Activated CD8-positive, alpha-beta memory T cell treated with anti-CD3 and anti-CD28 coated beads for 48 hours (primary cell): Measurements from ENCODE around the gene DLG3.
"Not testable (repeated sequence)": the region's sequence is repeated elsewhere in the genome, so short reads cannot be mapped to it uniquely, and the experiment has no call there.

Experiments
- DNase-seq, 3 experiments: peaks; one replicate each; pipeline ENCODE4 v3.0.0-alpha.2; 2020; ENCODE audit warnings: low read depth in 2 of 3, low spot score in 2 of 3

The DLG3 gene

DNA sequence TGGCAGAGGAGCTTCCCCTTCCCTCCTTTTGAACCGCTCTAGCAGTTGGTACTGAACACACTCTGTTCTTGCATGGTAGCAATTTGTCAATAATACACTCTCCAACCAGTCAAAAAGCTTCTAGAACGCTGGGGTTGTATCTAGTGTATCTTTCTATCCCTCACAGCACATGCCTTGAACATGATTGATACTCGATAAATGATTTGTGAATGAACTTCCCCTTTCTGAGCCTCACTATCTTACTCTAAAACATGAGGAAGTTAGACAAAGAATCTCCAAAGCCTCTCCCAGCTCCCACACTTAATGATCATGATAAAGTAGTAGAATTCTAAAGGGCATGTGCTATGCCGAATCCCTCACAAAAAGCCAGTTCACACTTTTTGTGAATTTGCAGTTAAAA lies 64.4 kb downstream of the DLG3 start:
- no peak for DNase-seq

DNA sequence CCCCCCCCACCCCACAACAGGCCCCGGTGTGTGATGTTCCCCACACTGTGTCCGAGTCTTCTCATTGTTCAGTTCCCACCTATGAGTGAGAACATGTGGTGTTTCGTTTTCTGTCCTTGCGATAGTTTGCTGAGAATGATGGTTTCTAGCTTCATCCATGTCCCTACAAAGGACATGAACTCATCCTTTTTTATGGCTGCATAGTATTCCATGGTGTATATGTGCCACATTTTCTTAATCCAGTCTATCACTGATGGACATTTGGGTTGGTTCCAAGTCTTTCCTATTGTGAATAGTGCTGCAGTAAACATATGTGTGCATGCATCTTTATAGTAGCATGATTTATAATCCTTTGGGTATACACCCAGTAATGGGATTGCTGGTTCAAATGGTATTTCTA lies 70.6 kb downstream of the DLG3 start:
- not testable (repeated sequence) for DNase-seq

DNA sequence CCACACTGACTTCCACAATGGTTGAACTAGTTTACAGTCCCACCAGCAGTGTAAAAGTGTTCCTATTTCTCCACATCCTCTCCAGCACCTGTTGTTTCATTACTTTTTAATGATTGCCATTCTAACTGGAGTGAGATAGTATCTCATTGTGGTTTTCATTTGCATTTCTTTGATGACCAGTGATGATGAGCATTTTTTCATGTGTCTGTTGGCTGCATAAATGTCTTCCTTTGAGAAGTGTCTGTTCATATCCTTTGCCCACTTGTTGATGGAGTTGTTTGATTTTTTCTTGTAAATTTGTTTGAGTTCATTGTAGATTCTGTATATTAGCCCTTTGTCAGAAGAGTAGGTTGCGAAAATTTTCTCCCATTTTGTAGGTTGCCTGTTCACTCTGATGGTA lies 71.1 kb downstream of the DLG3 start:
- not testable (repeated sequence) for DNase-seq

DNA sequence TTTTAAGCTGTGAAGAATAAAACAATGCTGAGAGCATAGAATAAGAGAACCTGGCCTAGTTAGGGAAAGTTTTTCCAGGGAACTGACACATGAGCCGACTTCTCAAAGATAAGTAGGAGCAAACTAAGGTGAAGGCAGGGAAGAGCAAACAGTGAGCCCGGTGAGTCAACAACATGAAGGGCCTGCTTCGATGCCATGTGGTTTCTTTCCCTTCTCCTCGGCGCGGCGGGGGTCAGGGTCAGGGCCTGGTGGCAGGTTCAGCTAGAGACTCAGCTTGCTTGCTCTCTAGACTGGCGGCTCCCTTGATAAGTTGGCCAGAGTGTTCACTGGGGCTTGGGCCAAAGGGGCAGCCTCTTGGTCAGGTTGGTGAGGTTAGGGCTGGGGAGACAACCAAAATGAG lies 81.1 kb downstream of the DLG3 start:
- DNase-seq: no peak

DNA sequence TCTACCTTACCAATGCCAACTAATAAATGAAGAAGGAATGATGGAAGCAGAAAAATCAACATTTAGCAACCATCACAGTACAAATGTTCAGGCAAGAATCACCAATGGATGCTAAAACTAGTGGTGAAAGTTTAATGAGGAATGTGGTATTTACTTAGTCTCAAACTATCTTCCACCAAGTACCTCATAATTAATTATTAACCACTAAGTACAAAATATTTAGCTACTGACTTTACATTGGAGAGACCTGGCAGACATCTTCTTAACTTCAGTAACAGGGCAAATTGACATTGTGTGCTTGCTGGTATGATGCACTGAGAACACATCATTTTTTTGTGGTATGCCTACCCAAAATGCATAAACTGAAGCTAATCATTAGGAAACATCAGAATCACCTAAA lies 82.4 kb downstream of the DLG3 start:
- no peak for DNase-seq

DNA sequence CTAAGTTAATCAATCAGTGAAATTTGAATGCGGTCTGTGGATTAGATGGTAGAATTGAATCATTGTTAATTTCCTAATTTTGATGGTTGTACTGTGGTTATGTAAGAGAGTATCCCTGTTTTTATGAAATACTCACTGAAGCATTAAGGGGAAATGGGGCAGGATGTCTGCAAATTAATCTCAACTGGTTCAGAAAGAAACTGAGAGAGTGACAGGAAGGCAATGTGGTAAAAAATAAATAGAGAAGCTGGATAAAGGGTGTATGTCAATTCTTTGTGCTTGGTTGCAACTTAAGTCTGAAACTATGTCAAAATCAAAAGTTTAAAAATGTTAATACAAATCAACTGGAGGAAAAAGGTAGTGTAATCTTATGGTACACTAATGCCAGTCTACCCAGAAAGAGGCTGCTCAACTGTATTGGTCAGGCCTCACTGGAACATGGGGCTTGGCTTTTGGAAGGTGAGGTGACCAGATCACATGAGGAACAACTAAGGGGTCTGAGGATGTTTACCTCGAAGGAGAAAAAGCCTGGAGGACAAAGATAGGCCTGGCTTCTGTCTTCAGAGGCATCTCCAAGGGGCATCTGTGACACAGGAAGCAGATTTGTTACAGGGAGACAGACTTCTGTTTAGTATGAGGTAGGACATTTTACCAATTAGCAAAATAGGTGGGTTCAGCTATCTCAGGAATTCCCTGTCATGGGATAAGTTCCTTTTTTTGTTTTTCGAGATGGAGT lies 83.1 kb downstream of the DLG3 start:
- no peak for DNase-seq

DNA sequence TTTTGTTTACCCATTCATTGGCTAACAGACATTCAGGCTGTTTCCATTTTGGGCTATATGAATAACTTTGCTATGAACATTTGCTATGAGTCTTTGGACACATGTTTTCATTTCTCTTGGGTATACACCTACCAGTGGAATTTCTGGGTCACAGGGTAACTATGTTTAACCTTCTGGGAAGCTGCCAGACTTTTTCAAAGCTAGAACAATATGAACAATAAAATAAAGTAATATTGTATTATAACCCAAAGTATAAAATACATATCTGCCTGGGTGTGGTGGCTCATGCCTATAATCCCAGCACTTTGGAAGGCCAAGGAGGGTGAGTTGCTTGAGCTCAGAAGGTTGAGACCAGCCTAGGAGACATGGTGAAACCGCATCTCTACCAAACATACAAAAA lies 90.6 kb downstream of the DLG3 start:
- DNase-seq: no peak

DNA sequence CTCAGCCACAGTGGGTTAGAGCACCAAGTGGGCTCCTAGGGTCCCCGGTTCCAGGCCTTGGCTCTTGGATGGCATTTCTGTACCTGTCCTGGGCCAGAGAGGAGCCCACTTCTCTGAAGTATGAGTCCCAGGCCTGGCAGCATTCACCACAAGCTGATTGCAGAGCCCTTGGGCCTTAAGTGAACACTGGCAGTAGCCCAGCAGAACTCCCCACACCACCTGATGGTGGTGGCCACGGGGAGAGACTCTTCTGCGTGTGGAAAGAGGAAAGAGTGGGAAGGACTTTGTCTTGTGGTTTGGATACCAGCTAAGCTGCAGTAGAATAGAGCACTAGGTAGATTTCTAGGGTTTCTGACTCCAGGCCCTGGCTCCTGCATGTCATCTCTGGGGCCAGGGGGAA lies 104.8 kb downstream of the DLG3 start:
- no peak for DNase-seq

DNA sequence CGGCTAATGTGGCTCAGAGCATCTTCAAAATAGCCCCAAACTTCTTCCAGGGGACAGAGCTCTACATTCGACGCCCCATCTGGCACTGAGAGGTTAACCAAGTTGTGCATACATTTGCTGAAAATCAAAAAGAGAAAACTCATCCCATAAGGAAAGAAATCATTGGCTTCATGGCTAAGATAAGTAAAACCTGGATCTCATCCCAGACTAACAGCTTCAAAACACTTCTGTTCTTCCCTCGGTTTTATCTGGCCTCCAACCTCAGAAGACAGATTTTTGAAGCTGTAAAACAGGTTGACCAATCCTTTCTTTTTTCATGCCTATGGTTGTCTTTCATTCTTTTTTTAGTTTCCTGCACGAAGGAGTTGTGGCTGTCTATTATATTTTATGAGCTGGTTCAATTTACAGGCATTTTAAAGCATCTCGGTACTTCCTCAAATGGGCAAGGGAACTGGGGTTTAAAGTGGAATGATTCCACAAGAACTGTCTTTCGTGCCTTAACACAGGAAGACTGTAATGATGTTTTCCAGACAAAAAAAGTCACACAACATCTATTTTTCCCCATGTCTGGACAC lies 107.6 kb downstream of the DLG3 start:
- DNase-seq: no peak

DNA sequence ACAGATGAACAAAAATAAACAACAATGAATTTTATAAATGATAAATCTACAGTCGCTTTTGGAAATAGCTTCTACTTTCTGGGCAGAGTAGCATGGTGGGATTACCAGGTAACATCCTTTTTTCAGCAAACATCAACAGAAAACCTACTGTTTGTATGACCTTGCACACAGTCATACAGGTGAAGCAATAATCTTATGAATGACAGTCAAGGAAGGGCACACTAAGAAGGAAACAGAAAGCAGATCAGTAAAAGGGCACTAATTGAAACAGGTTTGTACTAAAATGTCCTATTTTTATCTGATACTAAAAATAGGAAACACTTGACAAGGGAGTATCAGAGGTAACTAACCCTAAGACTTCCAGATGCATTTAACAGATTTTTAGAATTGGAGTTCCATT lies 108.9 kb downstream of the DLG3 start:
- no peak for DNase-seq

DNA sequence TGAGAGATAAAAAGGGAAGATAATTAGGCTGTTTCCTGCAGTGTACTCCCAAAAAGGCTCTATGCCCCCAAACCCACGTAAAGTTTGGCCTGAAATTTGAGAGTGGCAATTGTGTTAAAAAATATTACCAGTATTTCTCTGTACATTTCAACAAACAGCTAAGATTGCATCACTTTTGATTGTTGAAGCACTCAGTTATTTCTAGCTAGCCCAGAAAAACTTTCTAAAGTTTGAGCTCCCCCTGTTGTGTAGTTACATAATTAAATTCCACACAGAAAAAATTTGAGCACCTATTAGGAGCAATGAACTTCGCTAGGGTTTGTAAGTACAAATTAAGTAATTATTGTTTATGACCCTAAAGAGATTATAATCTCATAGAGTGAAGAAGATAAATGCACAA lies 109.4 kb downstream of the DLG3 start:
- DNase-seq: no peak

DNA sequence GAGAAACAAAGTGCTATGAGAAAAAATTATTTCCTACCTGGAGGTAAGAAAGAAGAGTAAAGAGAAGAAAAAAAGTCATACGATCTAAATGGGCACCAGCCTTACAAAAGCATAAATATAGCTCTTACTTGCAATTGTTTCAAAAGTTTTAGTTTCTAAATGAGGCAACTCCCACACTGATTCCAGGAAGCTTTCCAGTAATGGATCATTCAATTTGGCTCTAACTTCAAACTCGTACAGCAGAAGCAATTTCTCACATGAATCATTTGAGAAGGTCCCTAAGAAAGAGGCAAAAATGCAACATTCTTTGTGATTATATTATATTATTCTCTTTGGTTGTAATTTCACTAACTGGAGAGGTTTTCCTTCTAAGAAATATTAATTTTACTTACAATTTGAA lies 109.9 kb downstream of the DLG3 start:
- DNase-seq: no peak

DNA sequence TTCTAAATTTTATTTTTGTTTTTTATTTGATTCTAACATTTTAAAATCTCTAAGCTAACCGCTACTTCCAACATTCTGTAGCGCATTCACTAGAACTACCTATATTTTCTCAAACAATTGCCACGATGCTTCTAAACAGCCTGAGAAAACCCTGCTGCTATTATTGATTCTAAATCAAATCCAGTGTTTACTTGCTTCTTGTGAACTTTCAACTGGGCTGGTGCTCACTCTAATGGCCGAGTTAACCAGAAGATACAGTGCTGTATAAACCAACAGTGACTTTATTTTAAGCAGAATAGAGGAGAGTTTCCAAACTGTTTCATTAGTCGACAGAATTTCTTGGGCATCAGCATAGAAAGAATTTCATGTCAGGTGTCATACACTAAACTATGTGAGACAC lies 110.3 kb downstream of the DLG3 start:
- DNase-seq: no peak
